Keratinocyte (primary cell): ENCODE measurements around the gene DBNDD1. TPM values are rescaled to one million over a fixed set of nuclear protein-coding genes. Genes with fewer than 3 reads are reported as not detected.
A peak's percentile ranks its signal among the peaks of the same experiment; 100 is the strongest.

Experiments
- DNase-seq: peaks from one replicate; pipeline ENCODE4 v3.0.0-alpha.2; 2011; ENCODE audit warnings: low read depth, missing footprints, low spot score
- FAIRE-seq: peaks from 2 replicates; lab custom pipeline; 2011; peaks lifted over from hg19 to GRCh38; lab: Jason Lieb, UNC
- H2AFZ ChIP-seq: 2 replicates; pipeline ENCODE4 v1.6.0; 2012; ENCODE audit warnings: low read length, control low read depth, inconsistent platforms; ENCODE audit not compliant: control insufficient read depth
- H3K27ac ChIP-seq: 2 replicates; pipeline ENCODE4 v1.5.1; 2011; ENCODE audit warnings: low read length; ENCODE audit not compliant: control insufficient read depth, insufficient read depth
- H3K27me3 ChIP-seq: 3 replicates; pipeline ENCODE4 v1.6.0; 2011; ENCODE audit warnings: low read length; ENCODE audit not compliant: control insufficient read depth, insufficient read depth; ENCODE audit errors: extremely low read depth
- H3K36me3 ChIP-seq, 2 experiments: 2 replicates in 1 of 2; 3 replicates in 1 of 2; pipeline ENCODE4 v1.5.1; 2011; ENCODE audit warnings: low read length in 2 of 2, mild to moderate bottlenecking in 1 of 2; ENCODE audit not compliant: control insufficient read depth in 2 of 2, insufficient read depth in 2 of 2; ENCODE audit errors: extremely low read depth in 1 of 2
- H3K4me1 ChIP-seq: 3 replicates; pipeline ENCODE4 v1.5.1; 2011; ENCODE audit warnings: low read length; ENCODE audit not compliant: control insufficient read depth, insufficient read depth; ENCODE audit errors: extremely low read depth
- H3K4me2 ChIP-seq: 3 replicates; pipeline ENCODE4 v1.6.0; 2011; ENCODE audit warnings: low read depth, low read length; ENCODE audit not compliant: control insufficient read depth, insufficient read depth; ENCODE audit errors: extremely low read depth
- H3K4me3 ChIP-seq, 3 experiments: fragments of 200-600 bp in 1 of 3; sonication (generic) in 1 of 3; 2 replicates in 2 of 3; 3 replicates in 1 of 3; pipeline ENCODE4 v1.5.1; 2011 to 2016; ENCODE audit warnings: low read length in 3 of 3, mild to moderate bottlenecking in 3 of 3, control low read depth in 2 of 3, inconsistent platforms in 1 of 3, low read depth in 1 of 3, mixed read lengths in 1 of 3, mixed run types in 1 of 3, moderate library complexity in 1 of 3; ENCODE audit not compliant: control insufficient read depth in 2 of 3, insufficient read depth in 2 of 3; ENCODE audit errors: extremely low read depth in 1 of 3
- H3K79me2 ChIP-seq: 2 replicates; pipeline ENCODE4 v1.6.0; 2012; ENCODE audit warnings: low read length; ENCODE audit not compliant: control insufficient read depth, insufficient read depth
- H3K9ac ChIP-seq: 3 replicates; pipeline ENCODE4 v1.6.0; 2011; ENCODE audit warnings: low read length; ENCODE audit not compliant: control insufficient read depth, insufficient read depth; ENCODE audit errors: extremely low read depth
- H3K9me1 ChIP-seq: 3 replicates; pipeline ENCODE4 v1.6.0; 2011; ENCODE audit warnings: low read length; ENCODE audit not compliant: control insufficient read depth, insufficient read depth; ENCODE audit errors: extremely low read depth
- H3K9me3 ChIP-seq: 2 replicates; pipeline ENCODE4 v1.5.1; 2012; ENCODE audit warnings: low read depth, low read length; ENCODE audit not compliant: control insufficient read depth
- H4K20me1 ChIP-seq: 3 replicates; pipeline ENCODE4 v1.6.0; 2011; ENCODE audit warnings: low read length; ENCODE audit not compliant: control insufficient read depth, insufficient read depth; ENCODE audit errors: extremely low read depth
- CTCF ChIP-seq, 3 experiments: IDR thresholded peaks in 1 of 3; conservative IDR thresholded peaks in 1 of 3; optimal IDR thresholded peaks in 1 of 3; 2 replicates in 2 of 3; 3 replicates in 1 of 3; pipeline versions ENCODE3 to v1.5.1; 2011; ENCODE audit warnings: low read length in 3 of 3, mild to moderate bottlenecking in 3 of 3, moderate library complexity in 2 of 3, control low read depth in 1 of 3, inconsistent platforms in 1 of 3; ENCODE audit not compliant: insufficient read depth in 2 of 3; ENCODE audit errors: extremely low read depth in 1 of 3
- EZH2 ChIP-seq: IDR thresholded peaks from one replicate; pipeline ENCODE4 v1.6.1; 2012; ENCODE audit warnings: inconsistent platforms, mild to moderate bottlenecking, low read length, moderate library complexity
- dilution Hi-C: fragments of 300-500 bp; cut with MboI; formaldehyde crosslinking; loops from one replicate; pipeline ENCODE4 v1.7.0; 2020; ENCODE audit warnings: low sequenced_read_pairs; ENCODE audit not compliant: extremely low pct_ligation_motif_present
- polyA plus RNA-seq, 5 experiments: library from polyadenylated mRNA; depleted of rRNA in 3 of 5; stranded (reverse) in 3 of 5; stranded (forward) in 1 of 5; unstranded in 1 of 5; fragments of >200 nt; gene quantifications; 1 replicate in 1 of 5; 2 replicates in 3 of 5; 3 replicates in 1 of 5; pipeline versions ENCODE4 v1.2.1 to v1.2.3, GENCODE V29; 2011 to 2012; ENCODE audit warnings: missing spikeins in 2 of 5, low read depth in 1 of 5, low replicate concordance in 1 of 5

Gene DBNDD1
- polyA plus RNA-seq, 1 donor (not counting 4 experiments of a cell fraction or from before 2014, with no cell fraction given), result 1.7 TPM

- H3K4me2 ChIP-seq, result no peak overlapping the region
These were observed 6.9 kb upstream of the DBNDD1 start for GRCh38 chr16:90026135-90026534.

GRCh38 chr16:90023078-90023447, 3.8 kb upstream of the DBNDD1 start:
- FAIRE-seq, result no peak
- dilution Hi-C loops, result no loop called here
- TF ChIP-seq EZH2, result no peak
- no peak for TF ChIP-seq CTCF (optimal IDR thresholded peaks at IDR 0.05 in 1 of 3, IDR thresholded peaks at IDR 0.05 in 1 of 3, conservative IDR thresholded peaks at IDR 0.05 in 1 of 3; ENCODE audit: extremely low read depth in 1 of 3, insufficient read depth in 2 of 3, low read length in 3 of 3)

More at GRCh38 chr16:90026135-90026534, 6.9 kb upstream of the DBNDD1 start:
- Histone ChIP-seq H3K9ac (no peak overlapping the region), H4K20me1 (no peaks in the 10 kb centered on the region), H3K9me3 (no peaks in the 10 kb centered on the region), H3K36me3 (peaks cover 0 to 9% of the 10 kb centered on the region in 2 experiments), H3K27me3 (no peaks in the 10 kb centered on the region), H3K79me2 (peaks cover 5% of the 10 kb centered on the region), H3K9me1 (no peaks in the 10 kb centered on the region), H2AFZ (no peak overlapping the region), H3K4me1 (peaks cover 4% of the 10 kb centered on the region), H3K4me3 (no peak overlapping the region), H3K27ac (no peak overlapping the region)
- DNase-seq (no peak), FAIRE-seq (no peak)
- dilution Hi-C loops, result no loop called here
- TF ChIP-seq EZH2 (no peak), CTCF (optimal IDR thresholded peaks at IDR 0.05 in 1 of 3, IDR thresholded peaks at IDR 0.05 in 1 of 3, conservative IDR thresholded peaks at IDR 0.05 in 1 of 3; ENCODE audit: extremely low read depth in 1 of 3, insufficient read depth in 2 of 3, low read length in 3 of 3) (no peak)

More at GRCh38 chr16:90023078-90023447, 3.8 kb upstream of the DBNDD1 start:
- Histone ChIP-seq H3K27me3 (peaks cover 11% of the 10 kb centered on the region), H2AFZ (peak overlapping the region; percentile 11), H3K9ac (peak overlapping the region; percentile 81), H3K4me3 (peak overlapping the region; percentile 70 to 77 (median 76)), H3K36me3 (peaks cover 0 to 4% of the 10 kb centered on the region in 2 experiments), H3K27ac (peak overlapping the region; percentile 42), H3K9me3 (no peaks in the 10 kb centered on the region), H4K20me1 (no peaks in the 10 kb centered on the region), H3K9me1 (no peaks in the 10 kb centered on the region), H3K79me2 (peaks cover 5% of the 10 kb centered on the region), H3K4me1 (peaks cover 9% of the 10 kb centered on the region), H3K4me2 (peak overlapping the region; percentile 76)
- no peak for DNase-seq
